GM18508 (cell line): Measurements from ENCODE around the gene NFXL1.
A peak's percentile ranks its signal among the peaks of the same experiment; 100 is the strongest.
"Not testable (repeated sequence)": the region's sequence is repeated elsewhere in the genome, so short reads cannot be mapped to it uniquely, and the experiment has no call there.

Experiments used
- ATAC-seq: cut with Tn5 transposase; IDR thresholded peaks from one replicate; pipeline ENCODE4 v1.9.1; 2021; ENCODE audit warnings: moderate number of reproducible peaks; ENCODE audit not compliant: insufficient read depth, unreplicated experiment

Gene NFXL1

GRCh38 chr4:47914220-47914925, at the start of gene NFXL1:
NFXL1 (minus strand) TSS chr4:47914583; CDS start chr4:47914203, 380 bp downstream.
- peak; percentile 90 for ATAC-seq

- no peak for ATAC-seq
These were observed 40.3 kb upstream of the NFXL1 start for GRCh38 chr4:47954677-47955076.

GRCh38 chr4:47954245-47954644, 39.9 kb upstream of the NFXL1 start:
- no peak for ATAC-seq

DNA sequence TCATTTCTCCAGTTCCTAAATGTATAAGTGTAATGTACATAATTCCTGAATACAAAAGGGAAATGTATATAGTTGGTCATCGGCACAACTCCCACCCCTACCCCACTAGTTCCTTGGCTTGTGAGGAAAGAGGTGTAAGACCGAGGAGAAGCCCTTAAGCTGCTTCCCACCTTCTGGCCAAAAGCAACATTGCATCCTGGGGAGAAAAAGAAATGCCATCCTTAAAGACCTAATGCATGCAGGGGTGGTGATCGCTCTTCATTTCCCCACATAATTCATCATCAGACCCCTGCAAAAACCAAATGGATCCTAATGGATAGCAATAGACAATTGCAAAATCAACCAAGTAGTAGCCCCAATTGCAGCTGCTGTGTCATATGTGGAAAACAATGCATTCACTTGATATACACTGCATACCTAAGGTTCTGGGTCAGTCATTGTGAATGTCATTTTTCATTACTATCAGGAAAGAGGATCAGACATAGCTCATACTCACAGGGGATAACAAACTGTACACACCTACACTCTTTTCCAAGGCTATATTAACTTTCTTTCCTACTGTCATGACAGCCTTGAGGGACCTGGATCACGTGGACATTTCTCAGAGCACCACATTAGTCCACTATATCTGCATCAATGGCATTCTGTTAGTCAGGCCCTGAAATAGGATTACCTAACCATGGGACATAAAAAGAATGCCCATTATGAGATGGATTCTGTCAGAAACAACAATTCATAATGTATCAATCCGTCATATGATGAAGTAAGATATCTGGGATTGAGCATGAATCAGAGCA, 31.7 kb upstream of the NFXL1 start:
- ATAC-seq, result no peak

- no peak for ATAC-seq
These were observed 27.9 kb upstream of the NFXL1 start for GRCh38 chr4:47942081-47942819.

DNA sequence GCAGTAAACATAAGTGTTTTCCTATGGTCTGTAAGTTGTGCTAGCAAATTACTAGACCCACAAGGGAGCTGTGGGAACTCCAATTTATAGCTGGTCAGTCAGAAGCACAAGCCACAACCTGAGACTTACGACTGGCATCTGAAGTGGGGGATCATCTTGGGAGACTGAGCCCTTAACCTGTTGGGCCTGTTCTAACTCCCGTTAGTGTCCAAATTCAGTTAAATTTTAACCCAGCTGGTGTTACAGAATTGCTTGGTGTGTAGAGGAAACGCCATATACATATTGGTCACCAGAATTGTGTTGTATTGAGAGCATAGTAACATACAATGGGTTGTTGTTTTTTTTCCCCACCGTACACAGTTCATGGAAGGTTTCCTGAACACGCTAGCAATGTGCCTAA, 25.1 kb upstream of the NFXL1 start:
- ATAC-seq, result no peak

GRCh38 chr4:47936336-47936735, 22.0 kb upstream of the NFXL1 start:
- no peak for ATAC-seq

DNA sequence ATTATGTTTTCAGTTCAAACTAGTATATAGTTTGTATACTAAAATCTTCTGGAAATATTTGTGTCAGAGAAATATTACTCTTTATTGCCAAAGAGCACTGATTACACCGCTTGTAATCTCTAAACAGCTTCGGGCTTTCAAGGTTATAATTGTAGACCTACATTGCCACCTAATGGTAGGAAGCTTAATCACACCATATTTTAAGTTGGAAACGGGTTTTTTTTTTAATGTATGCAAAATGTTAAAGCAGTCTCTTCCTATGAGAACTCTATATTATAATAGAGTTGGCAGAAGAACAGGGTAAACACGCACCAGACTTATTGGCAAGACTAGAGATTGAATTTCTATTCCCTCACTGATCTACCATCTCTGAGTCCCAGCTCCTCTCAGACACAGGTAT, 19.5 kb upstream of the NFXL1 start:
- no peak for ATAC-seq

GRCh38 chr4:47930971-47931804, 16.8 kb upstream of the NFXL1 start:
- ATAC-seq, result no peak

- ATAC-seq, result no peak
These were observed 15.4 kb upstream of the NFXL1 start for GRCh38 chr4:47929682-47930201.

DNA sequence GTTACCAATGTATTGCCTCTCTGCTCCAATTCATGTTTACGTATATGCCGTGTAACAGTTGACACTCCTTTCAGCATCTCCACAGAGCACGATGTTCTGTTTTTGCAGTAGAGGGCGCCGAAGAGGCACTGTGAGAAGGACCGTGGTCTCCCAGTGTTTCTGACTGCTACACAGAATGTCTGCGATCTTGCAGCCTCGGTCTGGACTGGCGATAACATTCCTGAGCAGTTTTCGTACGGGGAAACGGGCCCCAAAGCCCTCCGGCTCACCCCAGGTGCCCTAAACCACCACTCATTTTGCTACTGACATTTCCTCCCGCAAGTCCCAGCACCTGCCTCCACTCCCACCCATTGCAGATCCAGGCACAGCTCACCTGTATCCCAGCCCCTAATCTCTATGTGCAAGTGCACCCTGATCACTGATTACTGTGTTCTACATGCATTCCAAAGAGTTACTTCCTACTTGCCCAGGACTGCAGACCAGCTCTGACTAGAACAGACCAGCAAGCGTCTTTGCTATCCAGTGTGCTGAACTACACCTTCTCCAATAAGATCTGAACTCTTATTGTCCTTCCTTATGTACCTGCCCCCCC, 12.4 kb upstream of the NFXL1 start:
- ATAC-seq, result peak; percentile 90

DNA sequence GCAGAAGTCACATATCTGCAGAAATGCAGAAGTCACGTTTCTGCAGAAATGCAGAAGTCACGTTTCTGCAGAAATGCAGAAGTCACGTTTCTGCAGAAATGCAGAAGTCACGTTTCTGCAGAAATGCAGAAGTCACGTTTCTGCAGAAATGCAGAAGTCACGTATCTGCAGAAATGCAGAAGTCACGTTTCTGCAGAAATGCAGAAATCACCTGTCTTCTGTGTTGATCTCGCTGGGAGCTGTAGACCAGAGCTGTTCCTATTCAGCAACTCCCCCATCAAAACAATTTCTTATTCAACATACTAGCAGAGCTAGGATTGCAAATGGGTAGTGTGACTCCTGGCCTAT, 8.9 kb upstream of the NFXL1 start:
- not testable (repeated sequence) for ATAC-seq

- ATAC-seq, result not testable (repeated sequence)
These were observed 8.3 kb upstream of the NFXL1 start for GRCh38 chr4:47922436-47923260.

GRCh38 chr4:47917163-47917562, 2.8 kb upstream of the NFXL1 start:
- not testable (repeated sequence) for ATAC-seq

DNA sequence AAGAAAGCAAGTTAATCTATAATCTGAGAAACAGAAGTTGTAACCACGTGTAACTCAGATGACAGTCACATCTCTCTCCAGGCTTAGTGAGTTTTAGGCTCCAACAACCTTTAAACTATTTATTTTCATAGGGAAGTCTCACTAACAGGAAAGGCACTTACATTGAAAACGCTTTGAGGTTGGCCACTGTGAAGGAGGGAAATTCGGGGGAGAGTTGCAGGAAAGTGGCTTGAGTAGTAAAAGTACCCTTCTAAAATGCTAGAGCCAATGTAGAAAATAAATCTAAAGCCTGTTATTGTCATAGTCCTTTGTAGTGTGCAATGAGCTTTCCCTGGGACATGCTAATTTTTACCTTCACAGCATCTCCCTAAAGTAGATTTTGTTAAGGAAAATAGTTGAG, 995 bp upstream of the NFXL1 start:
- no peak for ATAC-seq

DNA sequence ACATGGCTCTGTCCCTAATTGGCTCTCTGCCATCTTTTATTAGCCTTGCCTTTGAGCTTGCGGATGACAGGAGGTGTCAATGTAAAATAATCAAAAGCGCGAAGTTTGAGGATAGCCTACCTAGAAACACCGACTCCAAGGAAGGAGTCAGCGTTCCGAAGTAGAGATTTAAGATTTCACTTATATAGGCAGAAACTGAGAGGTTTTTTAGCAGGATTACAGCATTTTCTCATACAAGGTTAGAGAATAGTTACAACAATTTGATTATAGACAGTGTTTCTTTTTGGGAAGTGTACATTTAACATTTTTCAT, 499 bp upstream of the NFXL1 start:
- no peak for ATAC-seq

- ATAC-seq, result peak; percentile 11
These were observed 543 bp downstream of the NFXL1 start for GRCh38 chr4:47913861-47914219.

GRCh38 chr4:47913330-47913729, 1.1 kb downstream of the NFXL1 start:
- no peak for ATAC-seq

- no peak for ATAC-seq
These were observed 7.2 kb downstream of the NFXL1 start for GRCh38 chr4:47907089-47907646.
